Measurements from ENCODE around the gene PAQR9. TPM values are rescaled to one million over a fixed set of nuclear protein-coding genes. Genes with fewer than 3 reads are reported as not detected.

PAQR9 gene
- total and polyA plus RNA-seq, 2 donors (not counting 3 experiments of a cell fraction or from before 2014, with no cell fraction given), result not detected

DNA sequence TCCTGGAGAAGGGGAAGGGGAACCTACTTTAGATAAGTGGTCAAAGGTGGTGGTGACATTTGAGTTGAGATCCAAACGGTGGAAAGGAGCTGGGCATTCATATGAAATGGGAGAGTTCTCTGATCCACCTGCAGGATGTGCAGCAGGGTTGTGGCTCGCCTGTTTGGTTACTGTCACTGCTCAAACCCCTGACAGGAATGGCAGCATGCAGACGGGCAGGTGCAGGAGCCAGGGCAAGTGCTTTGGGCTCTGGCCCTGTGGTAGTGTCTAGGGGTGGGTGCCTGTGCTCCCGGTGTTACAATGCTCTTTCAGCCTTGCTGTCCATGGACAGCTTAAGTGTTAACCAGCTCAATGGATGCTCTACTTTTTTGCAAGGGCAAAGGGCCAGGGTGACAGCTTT, 18.5 kb downstream of the PAQR9 start:
- Histone ChIP-seq H3K27me3 (ENCODE audit: control insufficient read depth in 2 of 2, insufficient read depth in 2 of 2, low read length in 2 of 2) (peaks cover 36 to 66% of the 10 kb centered on the region in 2 experiments), H4K20me1 (replicated peaks; ENCODE audit: control insufficient read depth, extremely low read depth, insufficient read depth, low read length) (no peaks in the 10 kb centered on the region), H3K36me3 (ENCODE audit: control insufficient read depth in 2 of 2, extremely low read depth in 1 of 2, insufficient read depth in 2 of 2, low read length in 2 of 2) (no peaks in the 10 kb centered on the region), H3K9me1 (replicated peaks; ENCODE audit: control insufficient read depth, extremely low read depth, insufficient read depth, low read length) (no peaks in the 10 kb centered on the region), H3K9ac (replicated peaks; ENCODE audit: extremely low read depth, insufficient read depth, low read length) (no peak overlapping the region), H3K4me3 (replicated peaks in 1 of 3; ENCODE audit: insufficient read depth in 1 of 3, low read depth in 1 of 3, low read length in 3 of 3) (no peak overlapping the region), H3K79me2 (ENCODE audit: control insufficient read depth, insufficient read depth, low read length) (no peaks in the 10 kb centered on the region), H3K4me1 (ENCODE audit: control insufficient read depth, extremely low read depth, insufficient read depth, low read length) (no peaks in the 10 kb centered on the region), H2AFZ (ENCODE audit: low read depth, low read length) (no peak overlapping the region), H3K4me2 (ENCODE audit: insufficient read depth, low read length) (no peak overlapping the region), H3K9me3 (replicated peaks; ENCODE audit: control insufficient read depth, insufficient read depth, low read length) (no peaks in the 10 kb centered on the region), H3K27ac (ENCODE audit: insufficient read depth, low read depth, low read length) (no peak overlapping the region)
- POLR2A ChIA-PET, result no interaction called here
- dilution Hi-C loops (cut with MboI; ENCODE audit: extremely low pct_ligation_motif_present, low sequenced_read_pairs) (no loop called here), intact Hi-C loops (cut with micrococcal nuclease) (no loop called here)
- BruUV-seq (replicated peaks), result no TSS peak
- CTCF ChIA-PET, result interaction anchor here (0.9 to 1.4 kb wide), 2 partner anchors 13 to 27 kb away, joined by 3 read pairs; no protein-coding TSS in a partner anchor
- FAIRE-seq (no peak), DNase-seq (ENCODE audit: low read depth, low spot score) (no peak)
- no peak for TF ChIP-seq MAX (IDR thresholded peaks at IDR 0.05; ENCODE audit: insufficient read depth, insufficient read length)
- TF ChIP-seq JUN (IDR thresholded peaks at IDR 0.05; ENCODE audit: borderline replicate concordance, insufficient read depth, insufficient read length, low read depth), result no peak
- TF ChIP-seq FOS (IDR thresholded peaks at IDR 0.05; ENCODE audit: borderline replicate concordance, insufficient read depth, low read length), result no peak
- no peak for TF ChIP-seq POLR2AphosphoS5 (IDR thresholded peaks at IDR 0.05; ENCODE audit: insufficient read depth, low read depth, low read length)
- no peak for TF ChIP-seq CTCF (IDR thresholded peaks at IDR 0.05; ENCODE audit: extremely low read depth in 1 of 2, insufficient read depth in 1 of 2, low read depth in 1 of 2, low read length in 2 of 2)
- no peak for TF ChIP-seq MYC (IDR thresholded peaks at IDR 0.05; ENCODE audit: low read depth, low read length)
- no peak for TF ChIP-seq POLR2A (IDR thresholded peaks at IDR 0.05; ENCODE audit: low read depth, low read length)
- TF ChIP-seq EZH2 (IDR thresholded peaks at IDR 0.05; ENCODE audit: borderline replicate concordance, low read depth, low read length, severe bottlenecking), result no peak
- no peak for TF ChIP-seq GATA2 (IDR thresholded peaks at IDR 0.05; ENCODE audit: insufficient read depth, insufficient read length, low read depth, low read length)

All from endothelial cell of umbilical vein (primary cell).